ENCODE data around the gene KCNMA1. TPM values are rescaled to one million over a fixed set of nuclear protein-coding genes. Genes with fewer than 3 reads are reported as not detected.

KCNMA1 gene
- polyA plus RNA-seq, 1 of the 3 experiments (the other 2 are of a cell fraction) = 107 TPM

DNA sequence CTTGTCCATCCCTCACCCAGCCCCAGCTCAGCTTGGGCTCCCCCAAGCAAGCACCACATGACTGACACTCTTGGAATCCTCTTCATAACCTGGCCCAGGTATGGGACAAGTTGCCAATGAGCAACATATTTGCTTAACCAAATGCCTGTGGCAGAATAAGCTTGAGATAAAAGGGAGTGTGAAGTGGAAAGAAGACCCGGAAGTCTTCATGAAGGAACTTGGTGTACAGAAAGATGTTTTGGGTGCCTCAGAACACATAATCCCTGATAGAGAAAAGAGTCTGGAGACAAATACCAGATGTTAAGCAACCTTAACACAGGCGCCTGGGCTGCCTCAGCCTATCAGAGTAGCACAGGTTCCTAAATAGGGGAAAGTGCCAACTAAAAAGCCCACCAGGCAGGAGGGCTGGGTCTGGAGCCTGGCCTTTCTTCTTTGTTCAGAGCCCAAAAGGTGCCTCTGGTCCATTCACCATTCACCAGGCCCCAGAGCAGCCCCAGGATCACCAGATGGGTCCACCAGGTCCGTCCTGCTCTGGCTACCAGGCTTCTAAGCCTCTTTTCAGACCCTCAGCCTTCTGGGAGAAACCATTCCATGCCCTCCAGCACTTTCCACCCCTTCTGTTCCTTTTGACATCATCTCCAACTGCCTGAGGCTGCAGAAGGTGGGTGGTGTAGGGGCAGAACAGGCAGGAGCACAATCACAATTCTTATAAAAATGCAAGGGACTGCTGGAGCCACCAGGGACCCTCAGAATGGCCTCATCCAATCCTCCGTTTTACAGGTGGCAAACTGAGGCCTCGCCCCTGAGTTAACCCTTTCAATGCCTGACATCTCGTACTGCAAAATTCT is 22.6 kb downstream of the KCNMA1 start:
- H3F3A ChIP-seq (replicated peaks; ENCODE audit: insufficient read depth) = no peaks in the 10 kb centered on the region
- H3K36me3 ChIP-seq (replicated peaks in 1 of 2; ENCODE audit: control insufficient read depth in 1 of 2, insufficient read depth in 2 of 2, low read length in 1 of 2) = peaks cover 0 to 3% of the 10 kb centered on the region in 2 experiments
- H3K9me3 ChIP-seq = no peaks in the 10 kb centered on the region
- no peak overlapping the region for H3K4me3 ChIP-seq (ENCODE audit: low read depth in 2 of 2, low read length in 1 of 2)
- no peak overlapping the region for H3K4me2 ChIP-seq
- ChIA-PET CTCF (no interaction called here), POLR2A (no interaction called here)
- TF ChIP-seq MXI1 (IDR thresholded peaks at IDR 0.05; ENCODE audit: low read depth, low read length) = no peak
- no peak for TF ChIP-seq SMC3 (IDR thresholded peaks at IDR 0.05; ENCODE audit: low read depth, low read length)
- no peak for TF ChIP-seq RAD21 (IDR thresholded peaks at IDR 0.05; ENCODE audit: low read length)
- TF ChIP-seq, protein P1, sequence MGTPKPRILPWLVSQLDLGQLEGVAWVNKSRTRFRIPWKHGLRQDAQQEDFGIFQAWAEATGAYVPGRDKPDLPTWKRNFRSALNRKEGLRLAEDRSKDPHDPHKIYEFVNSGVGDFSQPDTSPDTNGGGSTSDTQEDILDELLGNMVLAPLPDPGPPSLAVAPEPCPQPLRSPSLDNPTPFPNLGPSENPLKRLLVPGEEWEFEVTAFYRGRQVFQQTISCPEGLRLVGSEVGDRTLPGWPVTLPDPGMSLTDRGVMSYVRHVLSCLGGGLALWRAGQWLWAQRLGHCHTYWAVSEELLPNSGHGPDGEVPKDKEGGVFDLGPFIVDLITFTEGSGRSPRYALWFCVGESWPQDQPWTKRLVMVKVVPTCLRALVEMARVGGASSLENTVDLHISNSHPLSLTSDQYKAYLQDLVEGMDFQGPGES (IDR thresholded peaks at IDR 0.05; ENCODE audit: low read depth, low read length) = no peak
- TF ChIP-seq EP300 (IDR thresholded peaks at IDR 0.05; ENCODE audit: borderline replicate concordance in 1 of 2, low read depth in 1 of 2, low read length in 1 of 2) = no peak
- no peak for TF ChIP-seq CHD2 (IDR thresholded peaks at IDR 0.05; ENCODE audit: low read length, partially characterized antibody)
- TF ChIP-seq FOSL2 (IDR thresholded peaks at IDR 0.05; ENCODE audit: borderline replicate concordance, low read depth) = no peak
- TF ChIP-seq, protein P2, sequence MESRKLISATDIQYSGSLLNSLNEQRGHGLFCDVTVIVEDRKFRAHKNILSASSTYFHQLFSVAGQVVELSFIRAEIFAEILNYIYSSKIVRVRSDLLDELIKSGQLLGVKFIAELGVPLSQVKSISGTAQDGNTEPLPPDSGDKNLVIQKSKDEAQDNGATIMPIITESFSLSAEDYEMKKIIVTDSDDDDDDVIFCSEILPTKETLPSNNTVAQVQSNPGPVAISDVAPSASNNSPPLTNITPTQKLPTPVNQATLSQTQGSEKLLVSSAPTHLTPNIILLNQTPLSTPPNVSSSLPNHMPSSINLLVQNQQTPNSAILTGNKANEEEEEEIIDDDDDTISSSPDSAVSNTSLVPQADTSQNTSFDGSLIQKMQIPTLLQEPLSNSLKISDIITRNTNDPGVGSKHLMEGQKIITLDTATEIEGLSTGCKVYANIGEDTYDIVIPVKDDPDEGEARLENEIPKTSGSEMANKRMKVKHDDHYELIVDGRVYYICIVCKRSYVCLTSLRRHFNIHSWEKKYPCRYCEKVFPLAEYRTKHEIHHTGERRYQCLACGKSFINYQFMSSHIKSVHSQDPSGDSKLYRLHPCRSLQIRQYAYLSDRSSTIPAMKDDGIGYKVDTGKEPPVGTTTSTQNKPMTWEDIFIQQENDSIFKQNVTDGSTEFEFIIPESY (IDR thresholded peaks at IDR 0.05; ENCODE audit: borderline replicate concordance, low read depth) = no peak
- TF ChIP-seq JUND (IDR thresholded peaks at IDR 0.05) = no peak
- TF ChIP-seq, protein P3, sequence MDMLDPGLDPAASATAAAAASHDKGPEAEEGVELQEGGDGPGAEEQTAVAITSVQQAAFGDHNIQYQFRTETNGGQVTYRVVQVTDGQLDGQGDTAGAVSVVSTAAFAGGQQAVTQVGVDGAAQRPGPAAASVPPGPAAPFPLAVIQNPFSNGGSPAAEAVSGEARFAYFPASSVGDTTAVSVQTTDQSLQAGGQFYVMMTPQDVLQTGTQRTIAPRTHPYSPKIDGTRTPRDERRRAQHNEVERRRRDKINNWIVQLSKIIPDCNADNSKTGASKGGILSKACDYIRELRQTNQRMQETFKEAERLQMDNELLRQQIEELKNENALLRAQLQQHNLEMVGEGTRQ (IDR thresholded peaks at IDR 0.05; ENCODE audit: borderline replicate concordance, low read depth, low read length) = no peak
- no peak for TF ChIP-seq TCF12 (IDR thresholded peaks at IDR 0.05)
- TF ChIP-seq RFX5 (IDR thresholded peaks at IDR 0.05; ENCODE audit: low read length) = no peak
- TF ChIP-seq REST (IDR thresholded peaks at IDR 0.05; ENCODE audit: low read depth, low read length) = no peak
- no peak for TF ChIP-seq MEF2A (IDR thresholded peaks at IDR 0.05; ENCODE audit: borderline replicate concordance, low read depth)
- H3K79me2 ChIP-seq (ENCODE audit: insufficient read depth) = peaks cover 30% of the 10 kb centered on the region; the same call in 1 of the 2 replicates
- WGBS (ENCODE audit: low lambda C conversion rate) = 89% methylated on average over 5 of the region's 6 CpGs
- H3K27me3 ChIP-seq (ENCODE audit: insufficient read depth) = no peaks in the 10 kb centered on the region
- 0 out of 2 replicates have a peak, but pooled peaks cover 4% of the 10 kb centered on the region for H4K20me1 ChIP-seq (ENCODE audit: insufficient read depth)
- peaks cover 0 to 6% of the 10 kb centered on the region in 2 experiments; a peak in 2 of 4 replicates for H3K4me1 ChIP-seq (ENCODE audit: control insufficient read depth in 1 of 2, insufficient read depth in 2 of 2, low read depth in 1 of 2, low read length in 1 of 2)
- H3K9ac ChIP-seq = no peak overlapping the region
- H3K9me2 ChIP-seq = no peaks in the 10 kb centered on the region
- no peak overlapping the region for H3K27ac ChIP-seq (ENCODE audit: low read depth in 2 of 2, low read length in 1 of 2)
- no peak for DNase-seq
- H2AFZ ChIP-seq (ENCODE audit: low read depth) = no peak overlapping the region

Data from SK-N-SH (cell line).